ENCODE measurements around the gene RBMS3.

RBMS3 gene

DNA sequence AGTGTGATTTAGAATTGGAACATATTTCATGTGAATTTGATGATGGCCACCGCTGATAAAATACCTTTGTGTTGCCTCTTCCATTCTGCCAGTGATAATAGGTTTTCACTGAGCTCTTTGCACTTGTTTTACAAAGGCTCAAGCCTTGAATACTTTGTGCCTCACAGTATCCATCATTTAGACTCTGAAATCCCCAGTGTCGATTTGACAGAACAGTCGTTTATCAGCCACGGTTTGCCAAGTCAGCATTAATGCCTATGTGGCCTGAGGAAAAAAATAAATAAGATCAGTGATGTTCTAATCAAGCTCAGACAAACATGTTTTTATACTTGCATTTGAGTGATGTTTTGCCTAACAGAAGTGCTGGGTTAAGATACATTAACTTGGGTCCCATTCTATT is 399.1 kb downstream of the RBMS3 start:
- DNase-seq (ENCODE audit: low spot score): no peak

DNA sequence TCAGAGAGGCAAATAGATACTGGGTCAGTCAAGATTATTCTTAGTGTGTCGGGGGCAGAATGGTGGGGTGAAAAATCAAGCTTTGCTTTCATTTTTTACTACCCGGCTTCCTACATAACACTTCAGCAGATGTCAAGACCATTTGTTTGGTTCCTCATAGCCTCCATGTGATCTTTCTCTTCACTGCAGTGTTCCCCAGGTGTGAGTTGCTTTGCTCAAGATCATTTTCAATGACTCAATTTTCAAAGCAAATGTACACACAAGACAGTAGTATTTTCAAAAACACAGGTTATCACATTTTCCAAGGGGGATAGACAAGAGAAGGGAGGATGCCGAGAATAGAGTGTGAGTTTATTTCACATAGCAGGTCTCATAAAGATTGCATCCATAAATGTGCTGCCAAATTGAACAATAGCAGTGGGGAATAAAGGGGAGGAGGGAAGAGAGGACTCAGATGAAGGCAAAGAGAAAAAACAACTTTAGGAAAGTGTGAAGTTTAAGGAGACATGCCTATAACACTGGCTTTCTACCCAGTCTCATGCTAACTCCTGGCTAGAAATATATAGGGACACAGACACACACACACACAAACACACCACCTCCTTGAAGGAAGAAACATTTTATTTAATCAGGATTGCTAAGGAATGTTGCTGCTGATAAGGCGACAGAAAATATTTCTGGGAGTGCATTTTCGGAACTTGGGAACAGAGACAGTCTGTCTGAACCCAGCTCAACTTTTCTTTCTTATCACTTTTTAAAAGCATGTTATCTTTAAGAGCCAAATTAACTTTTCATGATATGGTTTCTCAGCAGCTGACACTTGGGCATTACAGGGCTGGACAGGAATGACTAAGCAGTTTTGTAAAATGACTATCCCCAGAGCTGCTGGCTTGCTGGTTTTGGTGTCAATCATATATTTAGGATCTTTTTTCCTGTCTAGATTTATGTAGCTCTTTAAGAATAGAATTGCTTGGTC is 402.4 kb downstream of the RBMS3 start:
- DNase-seq (ENCODE audit: low spot score): no peak

DNA sequence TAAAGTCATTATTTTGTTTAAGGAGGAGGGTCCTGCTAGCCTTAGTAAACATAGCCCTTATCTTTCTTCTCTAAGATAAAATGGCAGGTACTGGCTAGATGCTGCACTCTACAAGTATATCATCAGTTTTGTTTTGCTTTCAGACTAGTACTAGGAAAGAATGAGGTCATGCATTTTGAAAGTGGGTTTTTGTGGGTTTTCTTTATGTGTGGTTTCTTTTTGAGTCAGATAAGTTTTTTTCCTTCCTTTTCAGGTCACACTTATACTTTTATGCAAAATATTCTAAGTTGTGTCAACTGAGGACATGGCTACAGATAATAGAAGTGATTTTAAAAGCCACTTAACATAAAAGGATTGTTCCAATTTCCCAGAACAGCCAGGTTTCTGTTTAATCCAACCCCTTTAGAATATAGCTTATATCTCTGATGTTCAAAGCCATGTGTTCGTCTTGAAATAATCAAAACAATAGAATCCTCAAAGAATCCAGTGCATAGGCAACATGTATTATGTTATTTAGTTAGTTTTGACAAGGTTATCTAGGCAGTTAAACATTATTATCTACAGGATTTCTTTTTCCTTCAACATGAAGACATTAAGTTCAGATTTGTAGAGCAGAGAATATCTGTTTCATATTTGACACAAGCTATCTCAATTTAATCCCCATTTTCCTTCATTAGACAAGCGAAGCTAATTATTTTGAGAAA is 406.2 kb downstream of the RBMS3 start:
- no peak for DNase-seq (ENCODE audit: low spot score)

DNA sequence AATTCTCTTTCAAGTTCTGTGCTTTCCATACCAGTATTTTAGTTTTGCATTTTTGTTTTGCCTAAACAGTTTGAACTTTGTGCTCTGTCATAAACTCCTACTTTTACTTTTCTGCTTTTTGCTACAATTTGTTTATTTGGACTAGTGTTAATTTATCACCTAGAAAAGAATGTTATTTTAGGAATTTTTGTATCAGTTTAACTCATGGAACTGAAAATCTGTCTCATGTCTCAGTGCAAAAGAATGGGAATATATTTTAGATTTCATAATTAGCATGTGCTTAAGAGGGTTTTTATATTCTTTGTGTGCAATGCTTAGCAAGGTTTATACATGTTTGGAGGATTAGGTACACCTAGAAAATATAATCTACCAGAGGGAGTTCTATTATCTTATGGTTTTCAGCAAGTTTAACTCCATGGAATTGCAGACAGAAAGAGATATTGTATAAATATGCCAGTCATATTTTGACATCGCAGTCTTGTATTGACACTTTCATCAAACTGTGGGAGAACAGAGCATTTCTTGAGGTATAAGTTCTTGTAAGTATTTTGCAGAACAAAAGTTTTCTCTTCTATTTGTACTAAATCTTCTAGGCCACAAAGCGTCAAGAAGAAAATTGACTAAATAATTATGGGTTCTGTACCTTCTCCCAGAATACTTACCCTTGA is 409.9 kb downstream of the RBMS3 start:
- no peak for DNase-seq (ENCODE audit: low spot score)

DNA sequence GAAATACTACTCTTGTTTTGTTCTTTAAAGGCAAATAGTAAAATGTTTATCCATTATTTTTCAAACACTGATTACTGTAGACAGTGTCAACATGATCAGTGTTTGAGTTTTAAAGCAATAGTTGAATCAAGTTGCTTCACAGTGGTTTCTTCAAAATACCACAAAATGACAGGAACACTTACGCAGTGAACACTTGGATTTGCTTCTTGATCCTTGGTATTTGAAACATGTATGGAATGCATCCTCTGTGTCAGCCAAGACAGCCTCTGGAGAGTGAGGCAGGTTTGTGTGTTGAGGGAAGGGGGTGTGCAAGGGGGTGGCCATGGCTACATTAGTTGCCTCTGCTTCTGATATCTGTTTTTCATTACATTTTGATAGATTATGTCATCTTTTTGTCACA is 413.0 kb downstream of the RBMS3 start:
- DNase-seq (ENCODE audit: low spot score): no peak

DNA sequence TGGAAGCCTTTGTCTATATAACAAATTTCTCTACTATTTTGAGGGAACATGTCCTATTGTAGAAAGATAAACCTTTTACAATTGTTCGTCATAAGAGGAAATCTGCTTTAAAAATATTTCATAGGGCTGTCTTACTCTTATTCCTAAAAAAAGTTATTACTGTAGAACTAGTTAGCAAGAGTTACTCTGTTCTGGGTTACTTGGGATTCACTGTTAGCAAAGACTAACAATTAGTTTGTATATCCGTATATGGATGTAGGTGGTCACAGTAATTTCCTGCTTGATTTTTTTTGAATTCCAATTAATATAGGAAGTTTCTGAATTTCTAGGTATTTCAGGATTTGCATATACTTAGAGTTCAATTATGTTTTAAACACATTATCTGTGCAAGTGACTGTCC is 413.5 kb downstream of the RBMS3 start:
- no peak for DNase-seq (ENCODE audit: low spot score)

DNA sequence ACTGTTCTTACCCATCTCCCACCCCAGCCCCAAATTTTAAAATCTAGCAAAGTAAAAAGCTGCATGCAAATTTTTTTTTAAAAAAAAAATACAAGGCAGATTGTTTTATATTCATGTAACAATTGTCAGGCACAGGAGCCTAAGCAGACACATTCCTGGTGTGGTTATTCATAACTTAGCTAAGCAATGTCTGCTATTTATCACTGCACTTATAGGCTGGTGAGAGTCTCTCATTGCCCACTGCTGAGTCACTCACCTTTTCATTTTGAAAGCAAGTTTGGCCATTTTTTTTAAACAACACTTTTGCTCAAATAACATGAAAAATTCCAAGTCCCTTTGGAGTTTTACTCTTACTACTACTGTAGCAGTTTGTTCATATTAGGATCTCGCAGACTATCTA is 413.9 kb downstream of the RBMS3 start:
- no peak for DNase-seq (ENCODE audit: low spot score)

DNA sequence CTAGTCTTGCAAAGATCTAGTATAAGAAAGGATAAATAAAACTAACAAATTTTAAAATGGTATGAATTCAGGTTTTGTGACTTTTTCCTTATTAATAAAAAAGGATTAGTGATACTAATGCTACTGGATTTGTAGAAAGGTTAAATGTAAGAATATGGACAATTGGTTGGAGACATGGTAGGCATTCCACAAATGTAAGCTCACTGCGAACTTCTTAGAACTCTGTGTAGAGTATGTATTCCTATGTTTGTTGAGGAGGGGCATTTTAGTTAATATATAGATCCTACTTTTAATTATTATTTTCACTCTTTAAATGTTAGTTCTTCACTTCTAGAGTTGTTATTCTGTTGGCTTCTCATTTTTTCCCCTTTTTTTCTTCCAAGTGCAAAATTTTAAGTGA is 414.3 kb downstream of the RBMS3 start:
- DNase-seq (ENCODE audit: low spot score): no peak

DNA sequence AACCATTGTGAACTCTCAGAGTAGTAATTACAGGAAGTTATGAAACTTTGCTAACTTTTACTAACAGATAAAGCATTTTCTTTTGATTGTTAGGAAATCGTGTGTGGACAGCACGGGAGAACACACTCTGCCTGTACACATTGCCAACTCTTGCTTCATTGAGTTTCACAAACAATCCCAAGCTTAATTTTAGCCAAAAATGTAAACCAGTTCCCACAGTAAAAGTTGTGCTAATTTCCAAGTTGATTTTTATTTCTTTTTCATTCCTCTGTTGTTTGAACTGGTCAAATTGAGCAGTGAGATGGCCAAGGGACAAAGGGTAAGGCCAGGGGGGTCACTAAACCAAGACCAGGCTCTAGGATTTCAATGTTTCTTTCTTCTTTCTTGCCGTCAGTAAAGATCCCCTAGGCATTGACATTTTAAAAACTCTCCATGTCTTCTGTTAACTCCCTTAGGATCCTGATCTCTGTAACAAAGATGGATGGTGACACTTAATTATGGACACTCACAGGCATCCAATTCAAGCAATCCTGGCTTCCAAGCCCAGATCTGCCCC is 414.9 kb downstream of the RBMS3 start:
- DNase-seq (ENCODE audit: low spot score): no peak

DNA sequence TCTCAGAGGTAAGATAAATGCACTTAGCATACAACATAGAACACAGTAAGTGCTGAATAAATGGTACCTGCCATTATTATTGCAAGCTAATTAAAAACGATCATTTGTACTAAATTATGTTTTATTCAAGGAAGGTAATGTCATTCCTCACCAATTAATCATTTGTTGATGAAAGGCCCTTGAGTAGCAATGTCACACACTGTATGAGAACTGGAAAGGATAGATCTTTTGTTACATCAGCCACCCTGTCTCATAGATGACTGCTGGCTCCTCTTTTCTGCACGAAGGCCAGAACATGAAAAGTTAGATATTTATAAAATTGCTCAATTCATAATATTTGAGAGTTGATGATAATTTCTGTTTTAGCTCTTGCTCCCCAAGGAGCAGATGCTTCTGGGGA is 415.4 kb downstream of the RBMS3 start:
- no peak for DNase-seq (ENCODE audit: low spot score)

DNA sequence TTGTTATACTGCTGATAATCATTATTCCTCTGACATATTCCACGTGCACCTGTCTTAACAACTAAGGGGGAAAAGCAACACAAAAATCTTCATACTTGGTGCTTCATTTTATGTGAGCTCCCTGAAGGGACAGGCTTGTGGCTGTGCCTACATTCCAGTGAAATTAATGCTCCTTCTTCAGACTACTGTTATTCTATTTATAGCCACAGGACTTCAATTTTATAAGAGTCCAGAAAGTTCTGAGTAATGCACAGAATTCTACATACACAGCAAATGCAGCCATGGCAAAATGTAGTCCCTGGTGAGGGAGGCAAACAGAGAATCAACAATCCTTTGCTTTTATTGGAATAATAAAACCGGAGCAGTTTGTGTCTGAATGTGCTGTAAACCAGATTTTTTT is 417.1 kb downstream of the RBMS3 start:
- DNase-seq (ENCODE audit: low spot score): no peak

DNA sequence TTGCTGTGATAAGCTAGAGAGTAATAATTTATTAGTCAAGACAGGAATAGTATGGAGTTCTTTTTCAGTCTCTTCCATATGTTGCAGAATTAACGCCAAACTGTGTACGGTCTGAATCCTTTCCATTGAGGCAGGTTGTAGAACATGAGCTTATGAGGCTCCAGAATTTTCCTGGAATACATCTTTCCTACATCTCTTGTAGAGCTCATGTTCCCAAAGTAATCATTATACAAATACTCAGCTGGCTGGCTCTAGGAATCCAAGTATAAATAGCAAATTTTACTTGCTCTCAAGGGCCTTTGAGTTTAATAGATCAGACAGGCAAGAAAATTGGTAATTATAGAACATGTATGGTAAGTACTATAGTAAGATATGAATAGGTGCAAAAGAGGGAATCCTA is 419.4 kb downstream of the RBMS3 start:
- no peak for DNase-seq (ENCODE audit: low spot score)

DNA sequence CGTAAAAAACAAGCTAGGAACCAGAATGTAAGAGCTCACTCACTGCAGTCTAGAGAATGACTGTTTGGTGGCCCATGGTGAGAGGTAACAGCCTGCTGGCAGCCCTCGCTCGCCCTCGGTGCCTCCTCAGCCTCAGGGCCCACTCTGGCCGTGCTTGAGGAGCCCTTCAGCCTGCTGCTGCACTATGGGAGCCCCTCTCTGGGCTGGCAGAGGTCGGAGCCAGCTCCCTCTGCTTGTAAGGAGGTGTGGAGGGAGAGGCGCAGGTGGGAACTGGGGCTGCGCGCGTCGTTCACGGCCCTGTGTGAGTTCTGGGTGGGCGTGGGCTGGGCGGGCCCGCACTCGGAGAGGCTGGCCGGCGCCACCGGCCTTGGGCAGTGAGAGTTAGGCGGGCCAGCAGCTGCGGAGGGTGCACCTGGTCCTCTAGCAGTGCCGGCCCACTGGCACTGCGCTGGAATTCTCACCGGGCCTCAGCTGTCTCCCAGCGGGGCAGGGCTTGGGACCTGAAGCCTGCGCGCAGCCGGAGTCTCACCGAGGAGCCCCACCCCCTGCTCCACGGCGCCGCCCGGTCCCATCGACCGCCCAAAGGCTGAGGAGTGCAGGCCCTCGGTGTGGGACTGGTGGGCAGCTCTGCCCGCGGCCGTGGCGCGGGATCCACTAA is 420.6 kb downstream of the RBMS3 start:
- no peak for DNase-seq (ENCODE audit: low spot score)

DNA sequence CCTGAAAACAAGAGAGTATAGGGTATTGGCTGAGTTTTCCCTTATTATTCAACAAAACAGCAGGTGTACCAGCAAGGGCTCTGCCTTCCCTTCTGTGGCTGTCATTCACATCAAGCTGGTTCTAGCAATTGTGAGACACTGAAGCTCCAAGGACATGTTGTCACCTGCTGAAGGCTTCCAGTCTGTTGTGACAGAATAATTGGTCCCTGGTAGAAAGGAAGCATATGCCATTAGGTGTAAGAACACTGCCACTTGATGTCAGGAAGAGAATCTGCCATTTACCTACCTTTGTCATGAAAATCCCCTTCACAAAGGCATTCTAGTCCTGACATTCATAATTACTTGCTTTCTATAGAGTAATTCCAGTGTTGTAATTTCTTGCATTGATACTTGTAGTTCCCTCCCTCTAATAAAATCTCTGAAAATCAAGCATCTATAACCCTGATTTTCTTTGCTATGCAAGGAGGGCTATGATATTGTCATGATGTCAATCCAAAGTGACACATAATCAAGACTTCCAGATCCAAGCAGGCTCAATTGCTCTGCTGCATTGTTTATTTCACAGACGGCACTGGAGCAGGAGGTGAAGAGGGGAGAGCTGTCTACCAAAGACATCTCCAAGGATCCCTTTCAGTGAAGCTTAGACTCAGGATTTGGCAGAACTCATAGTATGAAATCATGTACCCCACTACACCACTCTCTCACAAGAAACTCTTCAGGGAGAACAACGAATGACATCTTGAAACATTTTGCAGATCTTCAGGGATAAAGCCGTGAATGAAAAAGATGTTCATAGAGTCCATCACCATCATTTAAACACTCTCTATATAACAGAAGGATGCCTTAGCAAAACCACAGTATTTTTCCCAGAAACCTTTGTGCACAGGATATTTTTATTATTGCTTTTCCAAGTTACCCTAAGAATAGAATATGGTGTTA is 425.3 kb downstream of the RBMS3 start:
- DNase-seq (ENCODE audit: low spot score): no peak

DNA sequence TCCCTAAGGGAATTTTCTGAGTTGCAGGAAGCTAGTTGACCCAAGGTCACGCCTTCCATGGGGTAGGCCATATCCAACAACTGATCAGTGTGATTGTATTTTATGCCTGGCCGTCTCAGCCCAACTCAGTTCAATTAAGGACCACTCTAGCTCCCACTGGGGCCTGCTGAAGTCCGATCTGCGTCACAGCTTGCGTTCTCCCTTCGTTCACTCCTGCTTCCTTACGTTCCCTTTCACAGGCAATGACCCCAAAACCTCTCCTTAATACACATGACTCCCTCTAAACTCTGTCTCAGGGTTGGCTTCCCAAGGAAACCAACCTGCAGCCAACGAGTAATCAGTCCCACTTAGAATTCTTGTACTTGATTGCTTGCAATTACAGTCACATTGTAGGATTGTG is 428.0 kb downstream of the RBMS3 start:
- no peak for DNase-seq (ENCODE audit: low spot score)

DNA sequence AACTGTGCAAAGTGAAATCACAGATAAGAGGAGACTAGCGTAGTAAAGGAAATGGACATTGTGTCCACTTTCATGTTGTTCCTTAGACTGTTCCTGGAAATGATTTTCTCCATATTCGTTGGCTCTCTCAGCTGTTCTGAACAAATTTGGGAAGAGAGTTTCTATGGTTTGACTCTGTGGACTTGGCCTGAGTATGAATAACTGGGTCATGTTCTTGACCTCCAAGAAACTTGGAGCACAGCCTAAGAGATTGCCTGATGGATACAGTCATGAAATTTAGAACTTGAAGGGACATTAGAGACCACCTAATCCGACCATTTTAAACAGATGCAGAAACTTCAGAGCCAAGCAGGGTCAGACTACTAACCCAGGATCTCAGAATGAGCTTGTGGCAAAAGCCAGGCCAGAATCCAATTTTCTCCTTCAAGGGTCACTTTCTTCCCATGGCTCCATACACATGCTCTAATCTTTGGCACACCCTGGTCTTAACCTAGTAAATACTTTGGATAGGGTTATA is 430.4 kb downstream of the RBMS3 start:
- no peak for DNase-seq (ENCODE audit: low spot score)

DNA sequence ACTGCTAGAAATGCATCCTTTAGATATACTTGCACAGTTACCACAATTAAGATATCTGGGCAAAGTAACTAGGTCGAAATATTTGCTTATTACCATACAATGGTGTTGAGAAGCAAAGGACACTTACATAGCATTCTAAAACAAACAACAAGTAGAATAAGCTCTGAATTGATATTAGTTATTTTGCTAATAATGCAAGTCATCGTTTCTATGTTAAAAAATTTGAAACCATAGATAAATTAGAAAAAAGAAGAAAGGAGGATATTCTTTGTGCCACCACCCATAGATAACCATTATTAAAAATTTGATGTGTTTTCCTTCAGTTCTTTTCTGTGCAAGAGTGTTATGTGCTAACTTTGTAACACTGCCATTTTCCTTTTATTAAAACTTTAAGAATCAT is 435.3 kb downstream of the RBMS3 start:
- no peak for DNase-seq (ENCODE audit: low spot score)

DNA sequence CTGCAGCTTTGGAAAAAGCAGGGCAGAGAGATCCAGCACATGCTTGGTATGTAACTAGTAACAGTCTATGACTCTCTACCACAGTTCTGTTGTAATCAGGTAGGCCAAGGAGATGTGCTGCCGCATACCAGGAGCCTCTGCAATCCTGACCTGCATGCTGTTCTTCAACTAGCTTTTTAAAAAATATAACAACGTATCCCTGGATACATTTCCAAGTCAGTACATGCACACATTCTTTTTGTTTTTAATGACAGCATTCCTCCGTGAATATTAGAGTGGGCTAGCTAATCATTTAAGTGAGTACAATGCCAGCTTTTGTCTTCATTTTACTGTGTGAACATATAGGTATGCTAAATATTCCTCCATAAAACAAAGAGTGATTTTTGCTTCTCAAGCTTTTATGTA is 437.8 kb downstream of the RBMS3 start:
- DNase-seq (ENCODE audit: low spot score): no peak

DNA sequence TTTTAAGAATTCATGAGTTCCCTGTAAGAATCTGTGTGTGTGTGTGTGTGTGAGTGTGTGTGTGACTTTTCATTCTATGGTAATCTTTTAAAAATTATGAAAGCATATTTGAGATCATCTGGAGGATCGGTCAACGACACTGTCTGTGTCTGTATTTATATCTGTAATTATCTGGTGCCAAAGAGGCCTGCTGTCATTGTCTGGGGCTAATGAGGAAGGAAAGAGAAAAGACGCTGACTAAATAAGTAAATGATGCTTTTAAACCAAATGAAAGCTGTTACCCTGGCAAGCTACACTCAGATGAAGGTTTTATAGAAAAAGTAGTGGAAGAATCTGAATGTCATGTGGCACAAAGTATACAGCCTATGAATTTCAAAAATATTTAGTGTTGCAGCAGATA is 439.8 kb downstream of the RBMS3 start:
- no peak for DNase-seq (ENCODE audit: low spot score)

DNA sequence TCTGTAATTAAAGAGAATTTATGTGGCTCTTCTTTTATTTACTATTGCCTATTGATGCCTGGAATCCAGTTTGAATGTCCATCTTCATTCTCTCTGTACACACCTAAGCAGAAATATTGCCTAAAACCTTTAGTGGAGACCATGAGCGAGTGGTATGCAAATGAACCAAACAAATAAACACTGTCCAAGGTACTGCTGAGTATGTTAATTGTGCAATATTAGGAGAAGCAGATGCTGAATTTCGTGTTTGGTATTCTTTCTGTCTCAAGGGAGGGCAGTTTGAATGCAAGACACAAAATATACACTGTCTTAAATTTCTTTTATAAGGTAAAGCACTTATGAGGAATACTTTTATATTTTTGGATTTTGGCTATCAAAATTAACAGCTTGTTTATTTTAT is 440.9 kb downstream of the RBMS3 start:
- no peak for DNase-seq (ENCODE audit: low spot score)

DNA sequence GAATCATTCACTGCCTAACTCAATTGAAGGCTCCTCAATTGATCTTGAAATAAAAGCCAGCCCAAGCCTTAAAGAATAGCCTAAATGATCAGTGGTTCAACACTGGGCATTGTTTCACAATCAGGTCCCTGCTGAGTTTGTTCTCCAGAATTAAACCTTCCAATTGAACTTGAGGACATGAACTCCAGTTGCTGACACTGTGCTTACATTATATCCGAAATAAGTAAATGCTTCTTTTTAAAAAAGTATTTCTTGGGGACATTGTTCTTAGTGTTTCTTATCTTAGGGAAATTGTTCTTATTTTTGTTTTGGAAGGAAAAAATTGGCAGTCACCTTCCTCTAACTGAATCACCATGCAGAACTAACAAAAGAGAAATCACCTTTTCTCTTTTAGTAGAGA is 450.2 kb downstream of the RBMS3 start:
- DNase-seq (ENCODE audit: low spot score): no peak

Measured in putamen (tissue), 1 donor.